Measurements from ENCODE around the gene ATP8A2.

ATP8A2 gene

GRCh38 chr13:25675060-25675459 lies 303.3 kb downstream of the ATP8A2 start:
- Histone ChIP-seq H3K27ac (ENCODE audit: low read length) (no peak overlapping the region), H3K27me3 (ENCODE audit: low read depth, low read length) (no peaks in the 10 kb centered on the region), H3K36me3 (ENCODE audit: control insufficient read depth in 1 of 2, insufficient read depth in 2 of 2, low read length in 2 of 2) (no peaks in the 10 kb centered on the region), H3K4me3 (ENCODE audit: low read depth in 1 of 2, low read length in 2 of 2) (no peak overlapping the region), H3K9me3 (ENCODE audit: control insufficient read depth in 1 of 2, low read length in 2 of 2) (no peaks in the 10 kb centered on the region), H3K4me1 (ENCODE audit: control insufficient read depth in 1 of 2, insufficient read depth in 2 of 2, low read length in 2 of 2) (no peaks in the 10 kb centered on the region)

GRCh38 chr13:25677956-25678355 lies 306.2 kb downstream of the ATP8A2 start:
- Histone ChIP-seq H3K4me1 (ENCODE audit: control insufficient read depth in 1 of 2, insufficient read depth in 2 of 2, low read length in 2 of 2) (no peaks in the 10 kb centered on the region), H3K4me3 (ENCODE audit: low read depth in 1 of 2, low read length in 2 of 2) (no peak overlapping the region), H3K27me3 (ENCODE audit: low read depth, low read length) (no peaks in the 10 kb centered on the region), H3K36me3 (ENCODE audit: control insufficient read depth in 1 of 2, insufficient read depth in 2 of 2, low read length in 2 of 2) (no peaks in the 10 kb centered on the region), H3K9me3 (ENCODE audit: control insufficient read depth in 1 of 2, low read length in 2 of 2) (no peaks in the 10 kb centered on the region), H3K27ac (ENCODE audit: low read length) (no peak overlapping the region)

DNA sequence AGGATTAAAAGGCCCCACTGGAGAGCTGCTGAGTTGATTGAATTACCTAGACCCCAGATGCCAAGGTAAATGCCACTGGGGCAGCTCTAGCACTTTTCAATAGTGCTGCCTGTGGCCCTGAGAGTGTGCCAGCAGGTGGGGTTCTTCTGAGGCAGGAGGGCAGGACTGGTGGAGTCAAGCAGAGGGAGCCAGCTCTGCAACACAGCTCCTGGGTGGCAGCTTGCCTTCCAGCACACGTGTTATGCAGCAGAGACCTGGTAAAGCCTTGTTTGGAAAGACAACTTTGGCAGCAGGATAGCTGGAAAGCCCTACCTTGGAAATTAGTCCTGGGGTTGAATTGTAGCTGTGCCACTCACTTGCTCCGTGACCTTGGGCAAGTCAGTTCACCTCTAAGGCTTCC lies 306.6 kb downstream of the ATP8A2 start:
- H3K9me3 ChIP-seq (ENCODE audit: control insufficient read depth in 1 of 2, low read length in 2 of 2): no peaks in the 10 kb centered on the region
- H3K4me3 ChIP-seq (ENCODE audit: low read depth in 1 of 2, low read length in 2 of 2): no peak overlapping the region
- no peaks in the 10 kb centered on the region for H3K4me1 ChIP-seq (ENCODE audit: control insufficient read depth in 1 of 2, insufficient read depth in 2 of 2, low read length in 2 of 2)
- no peak overlapping the region for H3K27ac ChIP-seq (ENCODE audit: low read length)
- no peaks in the 10 kb centered on the region for H3K36me3 ChIP-seq (ENCODE audit: control insufficient read depth in 1 of 2, insufficient read depth in 2 of 2, low read length in 2 of 2)
- no peaks in the 10 kb centered on the region for H3K27me3 ChIP-seq (ENCODE audit: low read depth, low read length)

- no peaks in the 10 kb centered on the region for H3K27me3 ChIP-seq (ENCODE audit: low read depth, low read length)
- no peaks in the 10 kb centered on the region for H3K9me3 ChIP-seq (ENCODE audit: control insufficient read depth in 1 of 2, low read length in 2 of 2)
- no peaks in the 10 kb centered on the region for H3K36me3 ChIP-seq (ENCODE audit: control insufficient read depth in 1 of 2, insufficient read depth in 2 of 2, low read length in 2 of 2)
- no peaks in the 10 kb centered on the region for H3K4me1 ChIP-seq (ENCODE audit: control insufficient read depth in 1 of 2, insufficient read depth in 2 of 2, low read length in 2 of 2)
- no peak overlapping the region for H3K27ac ChIP-seq (ENCODE audit: low read length)
- H3K4me3 ChIP-seq (ENCODE audit: low read depth in 1 of 2, low read length in 2 of 2): no peak overlapping the region
Observed at GRCh38 chr13:25679159-25679558, 307.4 kb downstream of the ATP8A2 start.

GRCh38 chr13:25679936-25680335 lies 308.2 kb downstream of the ATP8A2 start:
- H3K27ac ChIP-seq (ENCODE audit: low read length): no peak overlapping the region
- H3K9me3 ChIP-seq (ENCODE audit: control insufficient read depth in 1 of 2, low read length in 2 of 2): no peaks in the 10 kb centered on the region
- no peak overlapping the region for H3K4me3 ChIP-seq (ENCODE audit: low read depth in 1 of 2, low read length in 2 of 2)
- H3K4me1 ChIP-seq (ENCODE audit: control insufficient read depth in 1 of 2, insufficient read depth in 2 of 2, low read length in 2 of 2): no peaks in the 10 kb centered on the region
- H3K27me3 ChIP-seq (ENCODE audit: low read depth, low read length): no peaks in the 10 kb centered on the region
- H3K36me3 ChIP-seq (ENCODE audit: control insufficient read depth in 1 of 2, insufficient read depth in 2 of 2, low read length in 2 of 2): no peaks in the 10 kb centered on the region

DNA sequence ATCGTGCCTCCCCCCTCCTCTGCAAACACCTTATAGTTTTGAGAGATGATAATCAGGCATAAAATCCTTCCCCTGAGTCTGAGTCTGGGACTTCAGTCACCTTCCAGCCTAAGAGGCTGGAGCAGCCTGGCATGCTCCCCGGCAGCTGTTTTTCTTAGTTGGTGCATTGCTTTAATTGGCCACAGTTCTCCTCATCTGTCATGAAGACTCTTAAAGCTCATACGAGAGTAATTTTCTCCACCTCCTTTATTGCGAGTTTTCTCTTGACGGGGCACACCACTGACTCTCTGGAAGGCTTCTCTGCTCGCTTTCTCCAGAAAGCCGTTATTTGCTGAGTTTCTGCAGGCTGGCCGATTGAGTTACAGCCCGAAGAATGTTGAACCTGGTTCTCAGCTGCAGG lies 310.5 kb downstream of the ATP8A2 start:
- no peak overlapping the region for H3K27ac ChIP-seq (ENCODE audit: low read length)
- H3K4me3 ChIP-seq (ENCODE audit: low read depth in 1 of 2, low read length in 2 of 2): no peak overlapping the region
- no peaks in the 10 kb centered on the region for H3K4me1 ChIP-seq (ENCODE audit: control insufficient read depth in 1 of 2, insufficient read depth in 2 of 2, low read length in 2 of 2)
- H3K9me3 ChIP-seq (ENCODE audit: control insufficient read depth in 1 of 2, low read length in 2 of 2): no peaks in the 10 kb centered on the region
- no peaks in the 10 kb centered on the region for H3K27me3 ChIP-seq (ENCODE audit: low read depth, low read length)
- H3K36me3 ChIP-seq (ENCODE audit: control insufficient read depth in 1 of 2, insufficient read depth in 2 of 2, low read length in 2 of 2): no peaks in the 10 kb centered on the region

- Histone ChIP-seq H3K4me3 (ENCODE audit: low read depth in 1 of 2, low read length in 2 of 2) (no peak overlapping the region), H3K27me3 (ENCODE audit: low read depth, low read length) (no peaks in the 10 kb centered on the region), H3K4me1 (ENCODE audit: control insufficient read depth in 1 of 2, insufficient read depth in 2 of 2, low read length in 2 of 2) (no peaks in the 10 kb centered on the region), H3K36me3 (ENCODE audit: control insufficient read depth in 1 of 2, insufficient read depth in 2 of 2, low read length in 2 of 2) (no peaks in the 10 kb centered on the region), H3K27ac (ENCODE audit: low read length) (no peak overlapping the region), H3K9me3 (ENCODE audit: control insufficient read depth in 1 of 2, low read length in 2 of 2) (no peaks in the 10 kb centered on the region)
Observed at GRCh38 chr13:25683056-25683455, 311.3 kb downstream of the ATP8A2 start.

- no peaks in the 10 kb centered on the region for H3K27me3 ChIP-seq (ENCODE audit: low read depth, low read length)
- H3K4me3 ChIP-seq (ENCODE audit: low read depth in 1 of 2, low read length in 2 of 2): no peak overlapping the region
- H3K27ac ChIP-seq (ENCODE audit: low read length): no peak overlapping the region
- no peaks in the 10 kb centered on the region for H3K9me3 ChIP-seq (ENCODE audit: control insufficient read depth in 1 of 2, low read length in 2 of 2)
- H3K36me3 ChIP-seq (ENCODE audit: control insufficient read depth in 1 of 2, insufficient read depth in 2 of 2, low read length in 2 of 2): no peaks in the 10 kb centered on the region
- no peaks in the 10 kb centered on the region for H3K4me1 ChIP-seq (ENCODE audit: control insufficient read depth in 1 of 2, insufficient read depth in 2 of 2, low read length in 2 of 2)
Observed at GRCh38 chr13:25683662-25684370, 312.0 kb downstream of the ATP8A2 start.

DNA sequence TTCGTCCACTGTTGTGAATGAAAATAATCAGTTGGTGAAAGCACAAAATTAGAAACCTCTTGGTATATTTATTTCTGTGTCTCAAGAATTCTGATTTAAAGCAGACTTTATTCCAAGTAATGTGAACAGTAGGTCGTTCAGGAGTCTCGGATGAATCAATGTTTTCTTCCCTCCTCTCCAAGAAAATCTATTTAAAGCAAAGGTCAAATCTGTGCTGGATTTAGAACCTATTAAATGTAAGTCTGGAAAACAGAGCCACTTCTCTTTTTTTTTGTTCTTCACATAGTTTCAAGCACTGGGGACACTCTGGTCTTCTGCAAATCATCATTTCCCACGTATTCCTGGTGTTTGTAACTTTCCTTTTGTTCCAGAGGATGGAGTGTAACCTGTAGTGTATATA lies 312.7 kb downstream of the ATP8A2 start:
- H3K36me3 ChIP-seq (ENCODE audit: control insufficient read depth in 1 of 2, insufficient read depth in 2 of 2, low read length in 2 of 2): no peaks in the 10 kb centered on the region
- H3K4me3 ChIP-seq (ENCODE audit: low read depth in 1 of 2, low read length in 2 of 2): no peak overlapping the region
- H3K27ac ChIP-seq (ENCODE audit: low read length): no peak overlapping the region
- no peaks in the 10 kb centered on the region for H3K9me3 ChIP-seq (ENCODE audit: control insufficient read depth in 1 of 2, low read length in 2 of 2)
- no peaks in the 10 kb centered on the region for H3K27me3 ChIP-seq (ENCODE audit: low read depth, low read length)
- no peaks in the 10 kb centered on the region for H3K4me1 ChIP-seq (ENCODE audit: control insufficient read depth in 1 of 2, insufficient read depth in 2 of 2, low read length in 2 of 2)

GRCh38 chr13:25686831-25687470 lies 315.2 kb downstream of the ATP8A2 start:
- H3K4me1 ChIP-seq (ENCODE audit: control insufficient read depth in 1 of 2, insufficient read depth in 2 of 2, low read length in 2 of 2): no peaks in the 10 kb centered on the region
- no peak overlapping the region for H3K27ac ChIP-seq (ENCODE audit: low read length)
- no peaks in the 10 kb centered on the region for H3K36me3 ChIP-seq (ENCODE audit: control insufficient read depth in 1 of 2, insufficient read depth in 2 of 2, low read length in 2 of 2)
- H3K27me3 ChIP-seq (ENCODE audit: low read depth, low read length): no peaks in the 10 kb centered on the region
- no peaks in the 10 kb centered on the region for H3K9me3 ChIP-seq (ENCODE audit: control insufficient read depth in 1 of 2, low read length in 2 of 2)
- no peak overlapping the region for H3K4me3 ChIP-seq (ENCODE audit: low read depth in 1 of 2, low read length in 2 of 2)

DNA sequence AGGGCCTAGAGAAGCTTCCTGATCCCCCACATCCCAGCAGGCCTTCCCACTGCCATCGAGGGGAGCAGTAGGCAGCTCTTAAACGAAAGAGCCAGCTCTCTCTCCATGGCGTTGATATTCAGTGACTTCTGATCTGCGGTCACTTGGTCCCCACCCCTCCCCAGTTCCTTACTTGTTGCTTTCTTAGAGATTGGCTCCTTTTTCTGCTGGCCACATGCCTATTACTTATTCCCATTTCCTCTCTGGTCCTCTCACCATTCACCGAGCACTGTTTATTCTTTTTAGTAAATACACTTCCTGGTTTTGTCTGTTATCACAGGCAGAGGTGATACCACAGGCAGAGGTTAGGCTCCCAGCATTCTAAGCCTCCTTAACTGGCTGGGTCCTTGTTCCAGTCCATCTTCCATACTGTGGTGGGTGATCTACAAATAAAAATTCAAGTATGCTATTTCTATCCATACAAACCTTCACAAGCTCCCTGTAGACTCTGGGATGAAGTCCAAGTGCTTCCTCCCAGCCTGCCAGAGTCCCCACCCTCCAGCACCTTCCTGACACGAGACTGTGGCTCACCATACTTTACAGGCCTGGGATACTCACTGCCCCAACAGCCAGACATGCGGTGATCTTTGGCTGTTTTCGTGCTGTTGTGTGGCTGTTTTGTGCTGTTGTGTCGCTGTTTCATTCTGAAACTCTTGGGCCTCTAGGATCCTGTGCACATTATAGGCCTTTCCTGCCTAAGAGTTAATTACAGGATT lies 315.9 kb downstream of the ATP8A2 start:
- no peaks in the 10 kb centered on the region for H3K36me3 ChIP-seq (ENCODE audit: control insufficient read depth in 1 of 2, insufficient read depth in 2 of 2, low read length in 2 of 2)
- no peak overlapping the region for H3K27ac ChIP-seq (ENCODE audit: low read length)
- no peak overlapping the region for H3K4me3 ChIP-seq (ENCODE audit: low read depth in 1 of 2, low read length in 2 of 2)
- H3K27me3 ChIP-seq (ENCODE audit: low read depth, low read length): no peaks in the 10 kb centered on the region
- no peaks in the 10 kb centered on the region for H3K9me3 ChIP-seq (ENCODE audit: control insufficient read depth in 1 of 2, low read length in 2 of 2)
- no peaks in the 10 kb centered on the region for H3K4me1 ChIP-seq (ENCODE audit: control insufficient read depth in 1 of 2, insufficient read depth in 2 of 2, low read length in 2 of 2)

Data from muscle layer of duodenum (tissue), 2 donors.